ENCODE measurements around the gene PSMA2.

Gene PSMA2

GRCh38 chr7:42931834-42932651 lies at the start of gene PSMA2, which contains the start of gene MRPL32:
PSMA2 (minus strand) TSS chr7:42932174; CDS start chr7:42932158, 16 bp downstream.
MRPL32 (plus strand) TSS chr7:42932376; CDS start chr7:42932387, 11 bp downstream.
- TF ChIP-seq GATA3 (IDR thresholded peaks at IDR 0.05; ENCODE audit: low read depth, low read length) (no peak), GATA2 (IDR thresholded peaks at IDR 0.05; ENCODE audit: low read depth, low read length) (no peak)

- TF ChIP-seq GATA3 (IDR thresholded peaks at IDR 0.05; ENCODE audit: low read depth, low read length): no peak
Observed at GRCh38 chr7:42981601-42982000, 49.6 kb upstream of the PSMA2 start.

- no peak for TF ChIP-seq GATA3 (IDR thresholded peaks at IDR 0.05; ENCODE audit: low read depth, low read length)
- TF ChIP-seq GATA2 (IDR thresholded peaks at IDR 0.05; ENCODE audit: low read depth, low read length): no peak
Observed at GRCh38 chr7:42980514-42980913, 48.5 kb upstream of the PSMA2 start.

GRCh38 chr7:42980084-42980483 lies 48.1 kb upstream of the PSMA2 start:
- TF ChIP-seq GATA2 (IDR thresholded peaks at IDR 0.05; ENCODE audit: low read depth, low read length): no peak
- TF ChIP-seq GATA3 (IDR thresholded peaks at IDR 0.05; ENCODE audit: low read depth, low read length): no peak

- TF ChIP-seq GATA2 (IDR thresholded peaks at IDR 0.05; ENCODE audit: low read depth, low read length) (no peak), GATA3 (IDR thresholded peaks at IDR 0.05; ENCODE audit: low read depth, low read length) (no peak)
Observed at GRCh38 chr7:42978496-42978895, 46.5 kb upstream of the PSMA2 start.

GRCh38 chr7:42976371-42976770 lies 44.4 kb upstream of the PSMA2 start:
- TF ChIP-seq GATA3 (IDR thresholded peaks at IDR 0.05; ENCODE audit: low read depth, low read length): no peak

- TF ChIP-seq GATA2 (IDR thresholded peaks at IDR 0.05; ENCODE audit: low read depth, low read length): no peak
- TF ChIP-seq GATA3 (IDR thresholded peaks at IDR 0.05; ENCODE audit: low read depth, low read length): no peak
Observed at GRCh38 chr7:42972699-42973500, 40.9 kb upstream of the PSMA2 start.

- no peak for TF ChIP-seq GATA3 (IDR thresholded peaks at IDR 0.05; ENCODE audit: low read depth, low read length)
- TF ChIP-seq GATA2 (IDR thresholded peaks at IDR 0.05; ENCODE audit: low read depth, low read length): no peak
Observed at GRCh38 chr7:42967391-42967790, 35.4 kb upstream of the PSMA2 start.

- no peak for TF ChIP-seq GATA3 (IDR thresholded peaks at IDR 0.05; ENCODE audit: low read depth, low read length)
- no peak for TF ChIP-seq GATA2 (IDR thresholded peaks at IDR 0.05; ENCODE audit: low read depth, low read length)
Observed at GRCh38 chr7:42964849-42965805, 33.2 kb upstream of the PSMA2 start.

- TF ChIP-seq GATA3 (IDR thresholded peaks at IDR 0.05; ENCODE audit: low read depth, low read length): no peak
- TF ChIP-seq GATA2 (IDR thresholded peaks at IDR 0.05; ENCODE audit: low read depth, low read length): no peak
Observed at GRCh38 chr7:42964293-42964692, 32.3 kb upstream of the PSMA2 start.

GRCh38 chr7:42961170-42961569 lies 29.2 kb upstream of the PSMA2 start:
- TF ChIP-seq GATA3 (IDR thresholded peaks at IDR 0.05; ENCODE audit: low read depth, low read length) (no peak), GATA2 (IDR thresholded peaks at IDR 0.05; ENCODE audit: low read depth, low read length) (no peak)

- TF ChIP-seq GATA3 (IDR thresholded peaks at IDR 0.05; ENCODE audit: low read depth, low read length): no peak
- TF ChIP-seq GATA2 (IDR thresholded peaks at IDR 0.05; ENCODE audit: low read depth, low read length): no peak
Observed at GRCh38 chr7:42960762-42961161, 28.8 kb upstream of the PSMA2 start.

GRCh38 chr7:42959549-42959948 lies 27.6 kb upstream of the PSMA2 start:
- TF ChIP-seq GATA3 (IDR thresholded peaks at IDR 0.05; ENCODE audit: low read depth, low read length) (no peak), GATA2 (IDR thresholded peaks at IDR 0.05; ENCODE audit: low read depth, low read length) (no peak)

- TF ChIP-seq GATA3 (IDR thresholded peaks at IDR 0.05; ENCODE audit: low read depth, low read length) (no peak), GATA2 (IDR thresholded peaks at IDR 0.05; ENCODE audit: low read depth, low read length) (no peak)
Observed at GRCh38 chr7:42956062-42956461, 24.1 kb upstream of the PSMA2 start.

Data from SH-SY5Y (cell line).